Panc1 (cell line): ENCODE results near the gene USP31. TPM values are rescaled to one million over a fixed set of nuclear protein-coding genes. Genes with fewer than 3 reads are reported as not detected.

Experiments
- ATAC-seq: fragments of 200-7000 bp; cut with Tn5 transposase; 2 replicates; pipeline ENCODE4 v1.9.1; 2020; ENCODE audit warnings: mild to moderate bottlenecking, moderate library complexity
- BruUV-seq: library from RNA; stranded (reverse); fragments of 400-500 nt; replicated peaks from 2 replicates; lab custom pipeline; 2021; lab: Mats Ljungman, UMichigan
- CTCF ChIA-PET: fragments of 300-600 bp; sonication (Branson Sonifier 250); formaldehyde crosslinking; loops from one replicate; lab custom pipeline; 2022; ENCODE audit warnings: antibody characterized with exemption; lab: Charles Lee
- POLR2A ChIA-PET: fragments of 300-600 bp; sonication (Branson Sonifier 250); formaldehyde crosslinking; loops from one replicate; lab custom pipeline; 2022; ENCODE audit warnings: antibody characterized with exemption; lab: Charles Lee
- DNase-seq: peaks from one replicate; pipeline ENCODE4 v3.0.0-alpha.2; 2010; ENCODE audit warnings: low read depth, low spot score
- H3K27ac ChIP-seq: 2 replicates; pipeline ENCODE4 v1.5.1; 2011; ENCODE audit warnings: mild to moderate bottlenecking, low read length, inconsistent platforms
- H3K27me3 ChIP-seq: fragments of 200-500 bp; sonication (Bioruptor generic); 2 replicates; pipeline ENCODE4 v1.6.0; 2014; ENCODE audit warnings: low read length, inconsistent platforms; ENCODE audit not compliant: control insufficient read depth, insufficient read depth
- H3K36me3 ChIP-seq: fragments of 200-500 bp; sonication (Bioruptor generic); 2 replicates; pipeline ENCODE4 v1.5.1; 2014; ENCODE audit warnings: inconsistent platforms, mild to moderate bottlenecking, low read length, moderate library complexity; ENCODE audit not compliant: control insufficient read depth, insufficient read depth
- H3K4me1 ChIP-seq: 2 replicates; pipeline ENCODE4 v1.5.1; 2011; ENCODE audit warnings: inconsistent platforms, mild to moderate bottlenecking, low read length, moderate library complexity; ENCODE audit not compliant: control insufficient read depth, insufficient read depth
- H3K4me3 ChIP-seq, 2 experiments: 2 replicates each; pipeline ENCODE4 v1.5.1; 2011 to 2012; ENCODE audit warnings: low read depth in 2 of 2, low read length in 2 of 2, mild to moderate bottlenecking in 2 of 2, inconsistent platforms in 1 of 2, moderate library complexity in 1 of 2
- H3K9me3 ChIP-seq: fragments of 200-500 bp; sonication (Bioruptor generic); 2 replicates; pipeline ENCODE4 v1.5.1; 2014; ENCODE audit warnings: low read depth, mild to moderate bottlenecking, inconsistent platforms, low read length, moderate library complexity; ENCODE audit not compliant: control insufficient read depth, insufficient read depth
- CTCF ChIP-seq: fragments of 450-650 bp; IDR thresholded peaks from 2 replicates; pipeline ENCODE4 v1.5.1; 2017; ENCODE audit warnings: mild to moderate bottlenecking
- POLR2AphosphoS5 ChIP-seq: IDR thresholded peaks from 2 replicates; pipeline ENCODE4 v1.6.1; 2012; ENCODE audit warnings: mild to moderate bottlenecking, low read depth, low read length, moderate library complexity
- REST ChIP-seq, 2 experiments: IDR thresholded peaks; 2 replicates each; pipeline ENCODE4 v1.6.1; 2011 to 2012; ENCODE audit warnings: low read depth in 2 of 2, control low read depth in 1 of 2, low read length in 1 of 2, mild to moderate bottlenecking in 1 of 2, moderate library complexity in 1 of 2; ENCODE audit not compliant: insufficient read depth in 1 of 2
- SIN3A ChIP-seq: IDR thresholded peaks from 2 replicates; pipeline ENCODE4 v1.6.1; 2012; ENCODE audit warnings: low read depth, mild to moderate bottlenecking, low read length, moderate library complexity, borderline replicate concordance; ENCODE audit not compliant: insufficient read depth
- TCF7L2 ChIP-seq: IDR thresholded peaks from 2 replicates; pipeline ENCODE4 v1.6.1; 2011; ENCODE audit warnings: mild to moderate bottlenecking, low read depth, low read length, inconsistent platforms
- in situ Hi-C: cut with HindIII; loops from 2 replicates; pipeline ENCODE4 v1.10.0; 2016; ENCODE audit warnings: low sequenced_read_pairs, low pct_unique_long_range_greater_than_20kb
- intact Hi-C: fragments of 100-400 bp; cut with micrococcal nuclease; formaldehyde crosslinking; loops from one replicate; pipeline ENCODE4 v1.10.0; 2022; ENCODE audit not compliant: unreplicated experiment
- total RNA-seq: library from RNA; stranded (reverse); gene quantifications from one replicate; pipeline ENCODE4 v1.2.1, GENCODE V29; 2021; ENCODE audit not compliant: unreplicated experiment

The USP31 gene
- total RNA-seq, 1 experiment from 2014 or later, result 27.2 TPM

- CTCF ChIA-PET, result no interaction called here
- H3K9me3 ChIP-seq, result no peaks in the 10 kb centered on the region; the same call in 1 of the 2 replicates
Observed at GRCh38 chr16:23131036-23131435, 18.2 kb downstream of the USP31 start.

GRCh38 chr16:23129686-23130085 is 19.6 kb downstream of the USP31 start:
- Histone ChIP-seq H3K36me3 (no peaks in the 10 kb centered on the region), H3K27ac (no peak overlapping the region), H3K27me3 (no peaks in the 10 kb centered on the region), H3K4me3 (no peak overlapping the region), H3K4me1 (peaks cover 19% of the 10 kb centered on the region), H3K9me3 (no peaks in the 10 kb centered on the region)
- BruUV-seq, result no TSS peak
- ChIA-PET POLR2A (no interaction called here), CTCF (no interaction called here)
- intact Hi-C loops (no loop called here), in situ Hi-C loops (no loop called here)
- ATAC-seq (no peak), DNase-seq (no peak)
- no peak for TF ChIP-seq REST (IDR thresholded peaks at IDR 0.05; ENCODE audit: insufficient read depth in 1 of 2, low read depth in 2 of 2, low read length in 1 of 2)
- TF ChIP-seq POLR2AphosphoS5, result no peak
- TF ChIP-seq SIN3A, result no peak
- TF ChIP-seq CTCF, result no peak
- no peak for TF ChIP-seq TCF7L2

More at GRCh38 chr16:23131036-23131435, 18.2 kb downstream of the USP31 start:
- in situ Hi-C loops (no loop called here), intact Hi-C loops (no loop called here)
- Histone ChIP-seq H3K4me1 (peaks cover 15% of the 10 kb centered on the region), H3K27me3 (no peaks in the 10 kb centered on the region), H3K4me3 (no peak overlapping the region), H3K27ac (no peak overlapping the region), H3K36me3 (no peaks in the 10 kb centered on the region)
- TF ChIP-seq TCF7L2, result no peak
- TF ChIP-seq SIN3A, result no peak
- TF ChIP-seq CTCF, result no peak
- TF ChIP-seq POLR2AphosphoS5, result no peak
- no peak for TF ChIP-seq REST (IDR thresholded peaks at IDR 0.05; ENCODE audit: insufficient read depth in 1 of 2, low read depth in 2 of 2, low read length in 1 of 2)
- ATAC-seq, result no peak
- no TSS peak for BruUV-seq
- no peak for DNase-seq
- POLR2A ChIA-PET, result no interaction called here
